Right atrium auricular region (tissue), 2 donors: ENCODE data around the gene KIF18B. TPM values are rescaled to one million over a fixed set of nuclear protein-coding genes. Genes with fewer than 3 reads are reported as not detected.
A peak's percentile ranks its signal among the peaks of the same experiment; 100 is the strongest.

Experiments used
- DNase-seq: peaks from one replicate; pipeline ENCODE4 v3.0.0-alpha.2; 2019; ENCODE audit warnings: low spot score
- H3K27ac ChIP-seq, 2 donors: fragments of 200-600 bp; sonication (generic); 1 replicate in 1 of 2; 2 replicates in 1 of 2; pipeline ENCODE4 v1.5.1; 2016 to 2019
- H3K27me3 ChIP-seq, 2 donors: fragments of 200-600 bp; sonication (generic); one replicate each; pipeline versions ENCODE4 v1.5.1 to v1.6.0; 2017 to 2019
- H3K36me3 ChIP-seq: fragments of 200-600 bp; sonication (generic); one replicate; pipeline ENCODE4 v1.5.1; 2016
- H3K4me1 ChIP-seq, 2 donors: fragments of 200-600 bp; sonication (generic); one replicate each; pipeline versions ENCODE4 v1.5.1 to v1.6.0; 2017 to 2019
- H3K4me3 ChIP-seq, 2 donors: fragments of 200-600 bp; sonication (generic); 1 replicate in 1 of 2; 2 replicates in 1 of 2; pipeline ENCODE4 v1.5.1; 2017 to 2019; ENCODE audit warnings: mild to moderate bottlenecking in 1 of 2, moderate library complexity in 1 of 2
- H3K9me3 ChIP-seq, 2 donors: fragments of 200-600 bp; sonication (generic); one replicate each; pipeline ENCODE4 v1.5.1; 2019
- CTCF ChIP-seq, 2 donors: fragments of 200-600 bp; sonication (generic); IDR thresholded peaks; one replicate each; pipeline ENCODE4 v1.5.1; 2019; ENCODE audit warnings: antibody characterized with exemption in 2 of 2
- total RNA-seq, 2 donors: library from RNA; depleted of rRNA; stranded (reverse); fragments of >200 nt; gene quantifications; one replicate each; pipeline ENCODE4 v1.1.0, GENCODE V29; 2016

Gene KIF18B
- total RNA-seq, 2 donors from 2014 or later: 0.12 to 0.44 TPM

GRCh38 chr17:44922136-44922535 lies 25.4 kb downstream of the KIF18B start:
- TF ChIP-seq CTCF (IDR thresholded peaks at IDR 0.05): no peak
- DNase-seq: no peak
- no peaks in the 10 kb centered on the region for H3K27me3 ChIP-seq
- H3K4me3 ChIP-seq: no peak overlapping the region
- H3K4me1 ChIP-seq: peaks cover 0 to 34% of the 10 kb centered on the region in 2 donors
- H3K36me3 ChIP-seq: no peaks in the 10 kb centered on the region
- no peaks in the 10 kb centered on the region for H3K9me3 ChIP-seq
- H3K27ac ChIP-seq: no peak overlapping the region

GRCh38 chr17:44921122-44921882 lies 26.3 kb downstream of the KIF18B start:
- Histone ChIP-seq H3K4me3 (no peak overlapping the region), H3K9me3 (no peaks in the 10 kb centered on the region), H3K27me3 (no peaks in the 10 kb centered on the region), H3K36me3 (no peaks in the 10 kb centered on the region), H3K27ac (peak overlapping the region; percentile 41 to 57), H3K4me1 (peaks cover 0 to 40% of the 10 kb centered on the region in 2 donors)
- no peak for TF ChIP-seq CTCF (IDR thresholded peaks at IDR 0.05)
- no peak for DNase-seq

GRCh38 chr17:44920565-44920940 lies 27.0 kb downstream of the KIF18B start:
- H3K9me3 ChIP-seq: no peaks in the 10 kb centered on the region
- H3K4me1 ChIP-seq: peaks cover 0 to 45% of the 10 kb centered on the region in 2 donors
- H3K27me3 ChIP-seq: no peaks in the 10 kb centered on the region
- TF ChIP-seq CTCF (IDR thresholded peaks at IDR 0.05): no peak
- no peak overlapping the region for H3K4me3 ChIP-seq
- no peak for DNase-seq
- H3K36me3 ChIP-seq: no peaks in the 10 kb centered on the region
- H3K27ac ChIP-seq: peak overlapping the region; percentile 41 to 57

GRCh38 chr17:44919885-44920564 lies 27.5 kb downstream of the KIF18B start:
- peak; percentile 78 to 92 for TF ChIP-seq CTCF (IDR thresholded peaks at IDR 0.05)
- peaks cover 0 to 45% of the 10 kb centered on the region in 2 donors for H3K4me1 ChIP-seq
- H3K27ac ChIP-seq: peak overlapping the region in 1 of 2 donors; percentile 57
- no peaks in the 10 kb centered on the region for H3K27me3 ChIP-seq
- H3K4me3 ChIP-seq: no peak overlapping the region
- DNase-seq: peak; percentile 90
- no peaks in the 10 kb centered on the region for H3K9me3 ChIP-seq
- no peaks in the 10 kb centered on the region for H3K36me3 ChIP-seq

GRCh38 chr17:44919411-44919810 lies 28.2 kb downstream of the KIF18B start:
- H3K27ac ChIP-seq: no peak overlapping the region
- H3K9me3 ChIP-seq: no peaks in the 10 kb centered on the region
- no peaks in the 10 kb centered on the region for H3K36me3 ChIP-seq
- DNase-seq: no peak
- H3K4me3 ChIP-seq: no peak overlapping the region
- H3K4me1 ChIP-seq: peaks cover 0 to 45% of the 10 kb centered on the region in 2 donors
- no peak for TF ChIP-seq CTCF (IDR thresholded peaks at IDR 0.05)
- H3K27me3 ChIP-seq: no peaks in the 10 kb centered on the region
